Muscle layer of colon (tissue), 2 donors: ENCODE data around the gene SMIM10L2A.
"Not testable (repeated sequence)": the region's sequence is repeated elsewhere in the genome, so short reads cannot be mapped to it uniquely, and the experiment has no call there.

Experiments
- H3K27ac ChIP-seq: one replicate; pipeline ENCODE4 v1.7.0; 2013; ENCODE audit warnings: low read depth, mild to moderate bottlenecking, low read length, moderate library complexity
- H3K27me3 ChIP-seq, 2 donors: one replicate each; pipeline ENCODE4 v1.7.0; 2013; ENCODE audit warnings: low read length in 2 of 2, mild to moderate bottlenecking in 2 of 2; ENCODE audit not compliant: insufficient read depth in 2 of 2, control insufficient read depth in 1 of 2
- H3K36me3 ChIP-seq: one replicate; pipeline ENCODE4 v1.7.0; 2013; ENCODE audit warnings: mild to moderate bottlenecking, low read length; ENCODE audit not compliant: insufficient read depth
- H3K4me1 ChIP-seq: one replicate; pipeline ENCODE4 v1.7.0; 2013; ENCODE audit warnings: mild to moderate bottlenecking, low read length; ENCODE audit not compliant: insufficient read depth
- H3K4me3 ChIP-seq, 2 donors: one replicate each; pipeline ENCODE4 v1.7.0; 2013; ENCODE audit warnings: low read length in 2 of 2, low read depth in 1 of 2, mild to moderate bottlenecking in 1 of 2, moderate library complexity in 1 of 2
- H3K9ac ChIP-seq: one replicate; pipeline ENCODE4 v1.7.0; 2013; ENCODE audit warnings: low read length
- H3K9me3 ChIP-seq: one replicate; pipeline ENCODE4 v1.7.0; 2013; ENCODE audit warnings: mild to moderate bottlenecking, low read length
- donor health status: abdominal sarcoma.
- donor health status: Adenocarcinoma of cecum.

SMIM10L2A gene

GRCh38 chrX:135435933-135436332, 14.2 kb downstream of the SMIM10L2A start:
- Histone ChIP-seq H3K9me3 (no peaks in the 10 kb centered on the region), H3K4me1 (no peaks in the 10 kb centered on the region), H3K36me3 (no peaks in the 10 kb centered on the region), H3K9ac (no peak overlapping the region), H3K4me3 (no peak overlapping the region), H3K27me3 (peaks cover 0 to 8% of the 10 kb centered on the region in 2 donors), H3K27ac (no peak overlapping the region)

GRCh38 chrX:135436456-135436855, 14.7 kb downstream of the SMIM10L2A start:
- Histone ChIP-seq H3K4me3 (no peak overlapping the region), H3K4me1 (no peaks in the 10 kb centered on the region), H3K9ac (no peak overlapping the region), H3K27ac (no peak overlapping the region), H3K27me3 (peaks cover 0 to 8% of the 10 kb centered on the region in 2 donors), H3K36me3 (no peaks in the 10 kb centered on the region), H3K9me3 (no peaks in the 10 kb centered on the region)

GRCh38 chrX:135436966-135437866, 15.5 kb downstream of the SMIM10L2A start:
- H3K9ac ChIP-seq = no peak overlapping the region
- H3K36me3 ChIP-seq = no peaks in the 10 kb centered on the region
- H3K27me3 ChIP-seq = peaks cover 0 to 8% of the 10 kb centered on the region in 2 donors
- no peak overlapping the region for H3K4me3 ChIP-seq
- H3K4me1 ChIP-seq = no peaks in the 10 kb centered on the region
- no peaks in the 10 kb centered on the region for H3K9me3 ChIP-seq
- no peak overlapping the region for H3K27ac ChIP-seq

GRCh38 chrX:135437867-135438733, 16.4 kb downstream of the SMIM10L2A start:
- H3K9me3 ChIP-seq = no peaks in the 10 kb centered on the region
- H3K27ac ChIP-seq = no peak overlapping the region
- H3K4me3 ChIP-seq = no peak overlapping the region
- H3K27me3 ChIP-seq = no peaks in the 10 kb centered on the region
- H3K4me1 ChIP-seq = no peaks in the 10 kb centered on the region
- H3K9ac ChIP-seq = no peak overlapping the region
- no peaks in the 10 kb centered on the region for H3K36me3 ChIP-seq

GRCh38 chrX:135438734-135439043, 16.9 kb downstream of the SMIM10L2A start:
- Histone ChIP-seq H3K4me1 (no peaks in the 10 kb centered on the region), H3K4me3 (no peak overlapping the region), H3K9ac (no peak overlapping the region), H3K36me3 (no peaks in the 10 kb centered on the region), H3K27me3 (no peaks in the 10 kb centered on the region), H3K27ac (no peak overlapping the region), H3K9me3 (no peaks in the 10 kb centered on the region)

GRCh38 chrX:135449637-135450550, 28.1 kb downstream of the SMIM10L2A start:
- H3K27ac ChIP-seq = no peak overlapping the region
- H3K4me1 ChIP-seq = no peaks in the 10 kb centered on the region

GRCh38 chrX:135453381-135453780, 31.6 kb downstream of the SMIM10L2A start:
- no peak overlapping the region for H3K9ac ChIP-seq
- H3K4me3 ChIP-seq = no peak overlapping the region
- peaks cover 5 to 8% of the 10 kb centered on the region in 2 donors for H3K27me3 ChIP-seq
- H3K4me1 ChIP-seq = no peaks in the 10 kb centered on the region
- H3K36me3 ChIP-seq = no peaks in the 10 kb centered on the region
- H3K9me3 ChIP-seq = peaks cover 4% of the 10 kb centered on the region
- H3K27ac ChIP-seq = no peak overlapping the region

More at GRCh38 chrX:135449637-135450550, 28.1 kb downstream of the SMIM10L2A start:
- Histone ChIP-seq H3K36me3 (no peaks in the 10 kb centered on the region), H3K4me3 (no peak overlapping the region), H3K9ac (no peak overlapping the region), H3K9me3 (no peaks in the 10 kb centered on the region), H3K27me3 (peaks cover 5 to 7% of the 10 kb centered on the region in 2 donors)

GRCh38 chrX:135454816-135455215, 33.1 kb downstream of the SMIM10L2A start:
- peaks cover 4% of the 10 kb centered on the region for H3K9me3 ChIP-seq
- H3K9ac ChIP-seq = no peak overlapping the region
- H3K36me3 ChIP-seq = no peaks in the 10 kb centered on the region
- H3K27ac ChIP-seq = no peak overlapping the region
- H3K4me3 ChIP-seq = no peak overlapping the region
- peaks cover 5% of the 10 kb centered on the region in 2 donors for H3K27me3 ChIP-seq
- H3K4me1 ChIP-seq = no peaks in the 10 kb centered on the region

- not testable (repeated sequence) for H3K27ac ChIP-seq, H3K36me3 ChIP-seq, H3K27me3 ChIP-seq, H3K4me1 ChIP-seq, H3K9ac ChIP-seq, H3K4me3 ChIP-seq, H3K9me3 ChIP-seq
Observed at GRCh38 chrX:135461756-135462155, 40.0 kb downstream of the SMIM10L2A start.

GRCh38 chrX:135463937-135464336, 42.2 kb downstream of the SMIM10L2A start:
- Histone ChIP-seq H3K9me3 (no peaks in the 10 kb centered on the region), H3K36me3 (no peaks in the 10 kb centered on the region), H3K4me3 (no peak overlapping the region)

GRCh38 chrX:135476378-135476777, 54.6 kb downstream of the SMIM10L2A start:
- Histone ChIP-seq H3K4me3 (no peak overlapping the region), H3K27me3 (no peaks in the 10 kb centered on the region), H3K27ac (no peak overlapping the region), H3K4me1 (no peaks in the 10 kb centered on the region), H3K9me3 (no peaks in the 10 kb centered on the region), H3K36me3 (no peaks in the 10 kb centered on the region), H3K9ac (no peak overlapping the region)

More at GRCh38 chrX:135463937-135464336, 42.2 kb downstream of the SMIM10L2A start:
- Histone ChIP-seq H3K27ac (no peak overlapping the region), H3K27me3 (peaks cover 4 to 7% of the 10 kb centered on the region in 2 donors), H3K4me1 (no peaks in the 10 kb centered on the region), H3K9ac (no peak overlapping the region)
